ENCODE results near the gene PLPPR4.

GRCh38 chr1:99251308-99251707 lies 13.0 kb upstream of the PLPPR4 start:
- TF ChIP-seq, protein P1, sequence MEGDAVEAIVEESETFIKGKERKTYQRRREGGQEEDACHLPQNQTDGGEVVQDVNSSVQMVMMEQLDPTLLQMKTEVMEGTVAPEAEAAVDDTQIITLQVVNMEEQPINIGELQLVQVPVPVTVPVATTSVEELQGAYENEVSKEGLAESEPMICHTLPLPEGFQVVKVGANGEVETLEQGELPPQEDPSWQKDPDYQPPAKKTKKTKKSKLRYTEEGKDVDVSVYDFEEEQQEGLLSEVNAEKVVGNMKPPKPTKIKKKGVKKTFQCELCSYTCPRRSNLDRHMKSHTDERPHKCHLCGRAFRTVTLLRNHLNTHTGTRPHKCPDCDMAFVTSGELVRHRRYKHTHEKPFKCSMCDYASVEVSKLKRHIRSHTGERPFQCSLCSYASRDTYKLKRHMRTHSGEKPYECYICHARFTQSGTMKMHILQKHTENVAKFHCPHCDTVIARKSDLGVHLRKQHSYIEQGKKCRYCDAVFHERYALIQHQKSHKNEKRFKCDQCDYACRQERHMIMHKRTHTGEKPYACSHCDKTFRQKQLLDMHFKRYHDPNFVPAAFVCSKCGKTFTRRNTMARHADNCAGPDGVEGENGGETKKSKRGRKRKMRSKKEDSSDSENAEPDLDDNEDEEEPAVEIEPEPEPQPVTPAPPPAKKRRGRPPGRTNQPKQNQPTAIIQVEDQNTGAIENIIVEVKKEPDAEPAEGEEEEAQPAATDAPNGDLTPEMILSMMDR (IDR thresholded peaks at IDR 0.05): no peak
- TF ChIP-seq ZFX (IDR thresholded peaks at IDR 0.05; ENCODE audit: borderline replicate concordance): no peak

All from 22Rv1 (cell line).